GM18907 (cell line): Measurements from ENCODE around the gene CLDN6.
A peak's percentile ranks its signal among the peaks of the same experiment; 100 is the strongest.

ENCODE experiments used
- ATAC-seq: cut with Tn5 transposase; IDR thresholded peaks from one replicate; pipeline ENCODE4 v1.9.1; 2021; ENCODE audit warnings: mild to moderate bottlenecking, moderate library complexity; ENCODE audit not compliant: unreplicated experiment

The CLDN6 gene

DNA sequence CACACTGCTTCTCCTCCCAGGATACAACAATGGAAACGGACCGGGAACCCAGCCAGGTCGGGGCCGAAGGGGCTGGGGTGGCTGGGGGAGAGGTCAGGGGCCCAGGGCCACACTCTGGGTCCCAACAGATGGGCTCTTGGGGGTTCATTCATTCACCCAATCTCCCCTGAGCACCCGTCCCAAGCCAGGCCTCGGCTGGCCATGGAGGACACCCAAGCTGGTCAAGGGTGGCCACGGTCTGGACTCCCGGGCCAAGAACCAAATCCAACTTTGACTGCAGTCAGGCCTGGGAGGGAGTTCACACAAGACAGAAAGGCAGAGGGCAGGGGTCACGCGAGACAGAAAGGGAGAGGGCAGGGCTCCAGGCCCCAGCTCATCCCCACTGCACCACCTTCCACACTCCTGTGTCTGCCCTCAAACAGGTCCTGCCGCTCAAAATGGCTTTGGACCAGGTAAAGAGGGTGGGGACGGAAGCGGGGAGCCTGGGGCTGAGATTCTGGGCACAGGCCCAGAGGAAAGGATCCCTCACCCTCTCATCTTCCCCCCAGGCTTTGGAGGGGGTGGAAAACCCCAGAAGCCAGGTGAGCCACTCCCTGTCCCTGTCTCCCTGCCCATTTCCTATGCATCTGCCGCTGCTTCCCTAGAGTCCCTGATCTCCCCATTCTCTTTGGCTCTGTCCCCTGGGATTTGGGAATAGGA, 25.5 kb downstream of the CLDN6 start:
- ATAC-seq, result no peak

DNA sequence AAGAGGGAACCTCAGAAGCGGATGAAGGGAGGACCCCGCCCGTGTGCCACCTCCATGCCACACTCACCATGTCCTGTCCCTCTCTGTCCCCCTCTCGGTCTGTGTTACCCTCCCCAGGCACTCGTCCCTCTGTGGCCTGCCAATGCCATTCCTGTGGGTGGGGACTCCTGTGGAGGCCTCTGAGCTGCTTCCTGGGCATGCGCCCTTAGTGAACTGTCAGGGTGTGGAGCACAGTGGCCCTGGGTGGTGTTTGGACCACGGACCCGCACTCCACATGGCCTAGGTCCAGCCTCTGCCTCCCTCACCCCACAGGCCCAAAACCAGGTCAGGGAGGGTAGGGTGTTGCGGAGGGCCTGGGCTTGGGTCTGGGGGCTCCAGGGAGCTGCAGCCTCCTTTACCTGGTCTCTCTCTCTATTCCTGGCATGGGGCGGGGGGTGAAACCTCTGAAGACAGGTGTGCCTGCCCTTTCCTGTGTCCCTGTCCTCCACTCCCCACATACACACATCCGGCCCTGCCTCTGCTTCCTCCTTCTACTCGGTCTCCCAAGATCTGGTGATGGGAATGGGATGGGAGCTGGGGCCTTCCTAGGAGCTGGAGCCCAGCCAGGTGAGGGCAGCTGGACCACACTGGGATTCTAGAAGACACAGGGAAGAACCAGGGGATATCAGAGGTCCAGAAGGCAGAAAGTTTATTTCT, 26.3 kb downstream of the CLDN6 start:
- ATAC-seq, result no peak

- no peak for ATAC-seq
Observed at GRCh38 chr16:2990891-2991290, 27.1 kb downstream of the CLDN6 start.

DNA sequence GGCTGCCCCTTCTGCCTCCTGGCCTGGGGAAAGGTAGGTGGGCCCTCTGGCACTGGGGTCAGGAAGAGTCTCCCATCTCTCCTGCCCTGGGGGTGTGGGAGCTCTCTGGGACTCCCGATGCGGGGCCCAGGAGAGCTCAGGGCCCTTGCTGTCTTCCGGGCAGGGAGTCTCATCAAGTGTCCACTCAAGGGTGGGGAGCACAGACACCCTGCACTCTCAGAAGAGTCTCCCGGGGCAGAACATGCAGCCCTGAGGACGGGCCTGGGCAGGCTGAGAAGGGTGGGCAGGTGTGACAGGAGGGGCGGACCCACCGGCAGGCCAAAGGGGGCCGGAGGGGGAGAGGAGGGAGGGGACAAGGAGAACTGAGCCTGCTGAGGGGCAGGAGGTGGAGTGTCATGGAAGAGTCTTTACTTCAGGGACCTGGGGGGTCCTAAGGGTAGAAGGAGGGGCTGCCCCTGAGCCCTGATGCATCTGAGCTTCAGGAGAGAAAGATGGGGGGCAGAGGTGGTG, 29.3 kb downstream of the CLDN6 start:
- ATAC-seq, result no peak

GRCh38 chr16:2987833-2988232, 30.1 kb downstream of the CLDN6 start:
- ATAC-seq, result no peak

GRCh38 chr16:2987286-2987685, 30.7 kb downstream of the CLDN6 start:
- no peak for ATAC-seq

GRCh38 chr16:2986623-2987188, 31.3 kb downstream of the CLDN6 start:
- ATAC-seq, result no peak

DNA sequence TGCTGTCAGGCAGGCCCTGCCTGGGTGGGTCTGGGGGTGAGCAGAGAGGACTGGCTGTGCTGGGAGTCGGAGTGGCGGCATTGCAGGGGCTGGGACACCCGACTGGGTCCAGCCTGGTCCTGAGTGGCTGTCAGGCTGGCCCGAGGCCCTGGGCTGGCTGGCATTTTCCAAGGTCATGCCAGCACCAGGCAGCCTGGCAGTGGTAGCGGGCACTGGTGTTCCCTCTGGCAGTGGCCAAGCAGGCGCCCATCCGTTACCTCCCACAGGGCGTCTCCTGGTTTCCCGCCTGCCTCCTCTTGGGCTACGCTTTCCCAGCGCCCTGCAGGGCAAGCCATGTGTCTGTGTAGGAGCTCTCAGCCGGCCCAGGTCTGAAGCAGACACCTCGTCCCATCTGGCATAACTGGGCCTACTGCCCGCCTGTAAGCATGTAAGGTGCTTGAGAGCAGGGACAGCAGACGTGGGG, 32.1 kb downstream of the CLDN6 start:
- ATAC-seq, result no peak

GRCh38 chr16:2985462-2985861, 32.5 kb downstream of the CLDN6 start:
- ATAC-seq, result no peak

DNA sequence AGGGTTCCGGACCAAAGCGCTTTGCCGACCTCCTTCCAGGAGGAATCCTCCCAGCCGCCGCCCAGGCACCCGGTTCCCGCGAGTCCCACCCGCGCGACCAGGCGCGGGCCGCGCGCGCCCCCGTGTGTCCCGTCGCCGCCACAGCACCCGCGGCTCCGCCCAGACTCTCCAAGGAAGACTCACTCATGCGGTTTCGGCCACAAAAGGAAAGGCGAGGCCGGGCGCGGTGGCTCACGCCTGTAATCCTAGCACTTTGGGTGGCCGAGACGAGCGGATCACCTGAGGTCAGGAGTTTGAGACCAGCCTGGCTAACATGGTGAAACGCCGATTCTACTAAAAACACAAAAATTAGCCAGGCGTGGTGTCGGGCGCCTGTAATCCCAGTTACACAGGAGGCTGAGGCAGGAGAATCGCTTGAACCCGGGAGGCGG, 34.3 kb downstream of the CLDN6 start:
- ATAC-seq, result no peak

DNA sequence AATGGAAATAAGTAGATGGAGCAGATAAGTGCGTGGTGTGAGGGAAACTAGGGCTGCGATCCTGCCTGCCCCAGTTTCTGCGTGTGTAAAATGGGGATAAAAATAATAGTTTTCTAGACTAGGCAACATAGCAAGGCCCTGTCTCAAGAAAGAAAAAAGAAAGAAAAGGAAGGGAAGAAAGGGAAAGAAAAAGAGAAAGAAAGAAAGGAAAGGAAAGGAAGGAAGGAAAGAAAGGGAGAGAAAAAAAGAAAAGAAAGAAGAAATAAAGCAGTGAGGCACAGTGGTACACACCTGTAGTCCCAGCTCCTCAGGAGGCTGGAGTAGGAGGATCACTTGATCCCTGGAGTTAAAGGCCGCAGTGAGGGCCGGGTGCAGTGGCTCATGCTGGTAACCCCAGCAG, 35.6 kb downstream of the CLDN6 start:
- no peak for ATAC-seq

DNA sequence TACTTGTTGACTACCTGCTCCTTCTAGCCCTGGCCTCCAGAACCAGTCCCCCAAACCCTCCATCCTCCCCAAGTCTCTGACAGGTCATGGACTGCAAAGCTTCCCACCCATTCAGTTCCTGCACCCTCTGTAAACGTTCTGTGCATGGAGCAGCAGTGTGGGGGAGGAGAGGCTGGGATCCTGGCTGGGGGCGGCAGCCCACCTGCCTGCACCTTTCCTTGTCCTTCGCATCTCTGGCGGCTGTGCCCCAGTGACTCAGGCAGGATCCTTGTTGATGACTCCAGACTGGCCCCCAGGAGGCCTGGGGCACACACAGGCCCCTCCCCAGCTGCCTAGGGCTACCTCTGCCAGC, 36.1 kb downstream of the CLDN6 start:
- no peak for ATAC-seq

DNA sequence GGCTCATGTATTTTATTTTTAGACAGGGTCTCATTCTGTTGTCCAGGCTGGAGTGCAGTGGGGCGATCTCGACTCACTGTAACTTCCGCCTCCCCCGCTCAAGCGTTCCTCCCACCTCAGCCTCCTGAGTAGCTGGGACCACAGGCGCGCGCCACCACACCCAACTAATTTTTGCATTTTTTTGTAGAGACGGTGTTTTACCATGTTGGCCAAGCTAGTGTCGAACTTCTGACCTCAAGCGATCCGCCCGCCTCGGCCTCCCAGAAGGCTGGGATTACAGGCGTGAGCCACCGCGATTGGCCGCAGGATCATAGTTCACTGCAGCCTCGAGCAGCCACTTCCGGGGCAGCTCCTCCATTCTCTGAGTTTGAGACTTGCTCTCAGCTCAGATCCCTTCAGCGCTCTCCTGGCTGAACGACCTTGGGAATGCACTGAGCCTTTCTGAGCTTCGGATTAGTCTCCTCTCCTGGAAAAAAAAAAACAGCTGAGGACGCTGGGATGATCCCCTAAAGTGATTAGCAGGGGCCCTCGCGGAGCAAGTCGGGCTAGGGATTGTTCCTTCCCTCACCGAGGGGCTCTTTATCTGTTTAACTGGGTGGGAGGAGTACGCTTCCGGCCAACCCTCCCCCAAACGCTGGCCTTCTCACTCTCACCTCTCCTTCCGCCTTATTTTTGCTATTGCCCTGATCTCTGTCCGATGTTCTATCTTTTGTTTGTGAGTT, 36.6 kb downstream of the CLDN6 start:
- no peak for ATAC-seq

DNA sequence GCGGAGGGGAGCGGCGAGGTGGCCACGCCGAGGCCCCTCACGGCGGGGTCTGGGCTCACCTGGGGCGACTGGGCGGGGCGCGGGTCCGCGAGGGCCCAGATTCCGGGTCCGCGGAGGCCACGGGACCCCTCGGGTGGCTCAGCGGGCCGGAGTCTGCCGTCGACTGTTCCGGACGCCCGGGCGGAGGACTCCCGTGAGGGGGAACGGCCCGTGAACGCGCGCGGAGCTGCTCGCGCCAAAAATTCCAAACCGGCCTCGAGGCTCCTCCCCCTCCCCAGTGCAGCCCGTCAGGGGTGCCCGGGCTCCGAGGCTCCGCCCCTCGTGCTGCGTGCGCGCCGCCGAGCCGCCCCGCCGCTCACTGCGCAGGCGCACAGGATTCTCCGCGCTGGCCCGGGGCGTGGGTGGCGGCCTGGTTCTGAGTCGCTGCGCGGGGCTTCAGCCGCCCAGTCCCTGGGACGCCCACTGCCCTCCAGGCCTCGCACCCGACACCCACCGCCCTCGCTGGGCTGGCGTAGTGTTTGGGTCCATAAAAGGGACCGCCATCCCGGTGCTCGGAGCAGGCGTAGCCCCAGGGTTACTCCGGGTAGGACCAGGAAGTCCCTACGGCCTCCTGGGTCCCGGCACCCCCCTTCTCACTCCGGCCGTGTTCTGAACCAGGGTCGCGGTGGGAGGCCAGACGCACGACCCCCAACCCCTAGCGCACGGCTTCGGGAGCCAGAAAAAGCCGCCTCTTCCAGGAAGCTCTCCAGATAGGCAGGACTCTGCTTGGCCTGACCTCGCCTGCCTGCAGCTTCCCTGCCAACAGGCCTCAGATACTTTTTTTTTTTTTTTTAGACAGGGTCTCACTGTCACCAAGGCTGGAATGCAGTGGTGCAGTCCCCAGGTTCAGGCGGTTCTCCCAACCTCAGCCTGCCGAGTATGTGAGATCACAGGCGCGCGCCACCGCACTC, 37.5 kb downstream of the CLDN6 start, which contains the start of gene PKMYT1:
PKMYT1 (minus strand) TSS at position 220 of the 950 bp plus-strand sequence. CDS start 789 bp downstream, outside the sequence.
- ATAC-seq, result peak; percentile 70

DNA sequence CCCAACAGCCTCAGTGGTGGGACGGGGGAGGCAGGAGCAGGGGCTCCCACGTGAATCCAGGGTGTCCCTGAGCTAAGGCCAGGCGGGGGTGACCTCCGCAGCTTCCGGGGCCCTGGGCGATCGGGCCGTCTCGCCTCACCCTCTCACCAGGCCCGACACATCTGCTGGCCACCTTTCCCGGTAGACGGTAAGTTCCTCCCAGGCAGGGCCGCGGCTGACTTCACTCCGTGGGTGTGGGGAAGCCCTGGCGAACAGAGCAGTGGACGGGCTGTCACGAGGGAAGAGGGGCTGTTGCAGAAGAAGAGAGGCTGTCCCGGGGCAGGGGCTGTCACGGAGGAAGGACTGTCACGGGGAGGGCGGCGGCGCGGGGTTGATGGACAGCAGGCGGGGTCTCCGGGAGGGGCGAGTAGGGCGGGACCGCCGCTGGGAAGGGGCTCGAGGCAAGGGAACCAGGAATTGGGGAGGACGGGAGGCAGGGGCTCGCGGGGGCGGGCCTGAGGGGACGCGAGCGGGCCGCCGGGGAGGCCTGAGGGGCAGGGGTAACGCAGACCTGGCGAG, 38.2 kb downstream of the CLDN6 start:
- peak; percentile 8 for ATAC-seq

GRCh38 chr16:2977440-2977839, 40.5 kb downstream of the CLDN6 start:
- no peak for ATAC-seq

DNA sequence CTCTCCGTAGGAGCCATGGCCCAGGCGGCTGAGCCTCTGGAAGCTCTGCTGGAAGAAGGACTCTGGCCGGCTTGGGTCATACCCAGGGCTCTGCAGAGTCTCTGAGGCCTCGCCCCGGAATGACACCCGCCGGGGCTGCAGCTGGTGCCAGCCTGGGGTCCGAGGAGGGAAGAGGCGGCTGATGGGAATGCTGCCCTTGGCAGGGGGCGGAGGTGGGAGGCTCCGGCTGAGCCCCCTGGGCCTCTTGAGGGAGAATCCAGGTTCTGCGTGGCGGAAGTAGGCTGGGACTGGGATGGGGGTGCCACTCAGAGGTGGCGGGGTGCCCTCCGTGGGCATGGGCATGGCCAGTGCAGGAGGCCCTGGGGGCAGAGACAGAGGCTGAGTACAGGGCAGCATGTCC, 41.3 kb downstream of the CLDN6 start:
- no peak for ATAC-seq

- no peak for ATAC-seq
Observed at GRCh38 chr16:2976201-2976600, 41.8 kb downstream of the CLDN6 start.

DNA sequence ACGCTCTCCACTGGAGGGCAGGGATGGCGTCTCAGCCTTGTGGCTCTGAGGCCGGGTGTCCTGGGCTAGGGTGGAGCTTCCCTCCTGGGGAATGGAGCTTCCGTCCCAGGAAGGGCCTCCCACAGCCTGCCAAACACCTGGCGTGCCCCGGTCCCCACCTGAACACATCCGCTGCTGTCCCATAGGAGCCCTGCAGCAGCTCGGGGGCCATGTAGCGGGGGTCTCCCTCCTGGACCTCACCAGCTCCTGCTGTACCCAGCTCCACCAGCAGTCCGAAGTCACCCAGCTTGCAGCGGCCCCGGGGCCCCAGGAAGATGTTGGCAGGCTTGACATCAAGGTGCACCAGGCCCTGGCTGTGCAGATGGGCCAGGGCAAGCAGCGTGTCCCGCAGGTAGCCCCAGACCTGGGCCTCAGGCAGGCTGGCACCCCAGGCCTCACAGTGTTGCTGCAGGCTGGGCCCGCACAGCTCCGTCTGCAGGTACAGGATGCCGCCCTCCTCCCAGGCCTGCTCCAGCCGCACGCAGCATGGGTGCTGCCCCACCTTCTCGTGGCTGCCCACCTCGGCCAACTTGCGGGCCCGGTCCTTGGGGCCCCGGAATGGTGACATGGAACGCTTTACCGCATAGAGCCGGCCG, 42.7 kb downstream of the CLDN6 start:
- no peak for ATAC-seq
